Measurements from ENCODE around the gene CALHM2.
"Not testable (repeated sequence)": the region's sequence is repeated elsewhere in the genome, so short reads cannot be mapped to it uniquely, and the experiment has no call there.

Gene CALHM2

DNA sequence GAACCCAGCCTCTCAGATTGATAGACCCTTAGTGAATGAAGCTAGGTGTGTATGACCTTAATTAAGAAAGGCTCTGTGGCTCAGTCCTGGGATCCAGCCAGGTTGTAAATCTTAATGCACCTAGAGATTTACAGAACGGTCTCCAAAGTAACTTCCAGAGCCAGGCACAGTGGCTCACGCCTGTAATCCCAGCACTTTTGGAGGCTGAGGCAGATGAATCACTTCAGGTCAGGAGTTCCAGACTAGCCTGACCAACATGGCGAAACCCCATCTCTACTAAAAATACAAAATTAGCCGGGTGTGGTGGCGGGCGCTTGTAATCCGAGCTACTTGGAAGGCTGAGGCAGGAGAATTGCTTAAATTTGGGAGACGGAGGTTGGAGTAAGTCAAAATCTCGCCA lies 24.3 kb downstream of the CALHM2 start:
- no peak overlapping the region for H3K4me3 Mint-ChIP-seq
- no peak overlapping the region for H3K27ac Mint-ChIP-seq
- no peak for ATAC-seq
- peaks cover 82% of the 10 kb centered on the region for H3K36me3 Mint-ChIP-seq
- H3K9me3 Mint-ChIP-seq: no peaks in the 10 kb centered on the region
- H3K4me1 Mint-ChIP-seq: no peaks in the 10 kb centered on the region
- H3K27me3 Mint-ChIP-seq: no peaks in the 10 kb centered on the region

DNA sequence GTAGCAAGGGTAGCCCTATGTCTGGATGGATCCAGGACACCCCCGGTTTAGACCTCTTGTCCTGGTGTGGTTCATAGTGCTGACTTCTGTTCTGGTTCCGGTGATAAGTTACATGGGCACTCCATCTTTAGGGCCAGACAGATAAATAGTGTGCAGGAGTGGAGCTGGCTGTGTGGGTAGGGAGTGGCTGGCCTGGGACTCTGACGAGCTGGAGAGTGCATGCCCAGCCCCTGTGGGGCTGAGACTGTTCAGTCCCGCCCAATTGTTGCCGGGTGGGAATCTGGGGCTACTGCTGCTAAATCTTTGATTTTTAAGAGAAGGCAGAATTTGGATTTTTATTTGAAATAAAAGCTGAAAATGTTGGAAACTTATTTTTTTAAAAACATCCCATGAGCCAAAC lies 28.4 kb downstream of the CALHM2 start:
- no peak overlapping the region for H3K27ac Mint-ChIP-seq
- no peaks in the 10 kb centered on the region for H3K4me1 Mint-ChIP-seq
- H3K9me3 Mint-ChIP-seq: no peaks in the 10 kb centered on the region
- no peak overlapping the region for H3K4me3 Mint-ChIP-seq
- no peaks in the 10 kb centered on the region for H3K27me3 Mint-ChIP-seq
- H3K36me3 Mint-ChIP-seq: peaks cover 67% of the 10 kb centered on the region
- no peak for ATAC-seq

DNA sequence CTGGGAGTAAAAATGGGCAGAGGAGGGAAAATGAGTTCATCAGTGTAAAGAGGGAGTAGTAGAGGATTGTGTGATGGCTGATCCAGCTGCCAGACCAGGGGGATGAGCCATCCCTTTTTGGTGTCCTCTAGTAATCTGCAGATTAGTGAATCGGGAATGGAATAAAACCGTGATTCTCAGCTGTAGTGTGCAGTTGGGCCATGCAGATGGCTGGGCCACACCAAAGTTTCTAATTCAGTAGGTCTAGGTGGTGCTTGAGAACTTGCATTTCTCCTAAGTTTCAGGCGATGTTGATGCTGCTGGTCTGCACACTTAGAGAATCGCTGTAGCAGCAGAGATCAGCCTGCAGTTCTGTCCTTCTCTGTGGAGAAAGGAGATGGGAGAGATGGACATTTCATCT lies 33.1 kb downstream of the CALHM2 start:
- Mint-ChIP-seq H3K4me1 (no peaks in the 10 kb centered on the region), H3K36me3 (peaks cover 69% of the 10 kb centered on the region), H3K9me3 (no peaks in the 10 kb centered on the region), H3K4me3 (no peak overlapping the region), H3K27ac (no peak overlapping the region), H3K27me3 (no peaks in the 10 kb centered on the region)
- ATAC-seq: no peak

DNA sequence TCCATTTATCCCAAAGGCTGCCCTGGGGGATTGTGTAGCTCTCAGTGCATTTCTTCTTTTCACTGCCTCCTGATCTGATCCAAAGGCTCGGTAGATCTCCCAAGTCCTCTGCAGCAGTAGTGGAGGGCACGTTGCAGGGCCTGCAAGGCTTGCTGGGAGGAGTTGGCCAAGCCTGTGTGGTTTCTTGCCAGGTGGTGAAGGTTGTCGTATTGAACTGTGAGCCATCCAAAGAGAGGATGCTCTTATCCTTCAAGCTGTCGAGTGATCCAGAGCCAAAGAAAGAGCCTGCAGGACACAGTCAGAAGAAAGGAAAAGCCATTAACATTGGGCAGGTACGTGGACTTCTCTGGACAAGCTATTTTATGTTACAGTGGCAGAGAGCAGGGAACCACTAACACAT lies 34.6 kb downstream of the CALHM2 start:
- peaks cover 59% of the 10 kb centered on the region for H3K36me3 Mint-ChIP-seq

DNA sequence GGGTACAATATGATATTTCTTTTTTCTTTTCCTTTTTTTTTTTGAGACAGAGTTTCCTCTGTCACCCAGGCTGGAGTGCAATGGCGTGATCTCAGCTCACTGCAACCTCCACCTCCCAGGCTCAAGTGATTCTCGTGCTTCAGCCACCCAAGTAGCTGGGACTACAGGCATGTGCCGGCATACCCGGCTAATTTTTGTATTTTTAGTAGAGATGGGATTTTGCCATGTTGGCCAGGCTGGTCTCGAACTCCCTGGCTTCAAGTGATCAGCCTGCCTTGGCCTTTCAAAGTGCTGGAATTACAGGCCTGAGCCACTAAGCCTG lies 35.1 kb downstream of the CALHM2 start:
- H3K36me3 Mint-ChIP-seq: peaks cover 54% of the 10 kb centered on the region
- H3K27ac Mint-ChIP-seq, ATAC-seq, H3K4me3 Mint-ChIP-seq, H3K27me3 Mint-ChIP-seq, H3K4me1 Mint-ChIP-seq, H3K9me3 Mint-ChIP-seq: not testable (repeated sequence)

More for the DNA sequence above, 34.6 kb downstream of the CALHM2 start:
- Mint-ChIP-seq H3K27me3 (no peaks in the 10 kb centered on the region), H3K4me3 (no peak overlapping the region), H3K4me1 (no peaks in the 10 kb centered on the region), H3K27ac (no peak overlapping the region), H3K9me3 (no peaks in the 10 kb centered on the region)
- ATAC-seq: no peak

DNA sequence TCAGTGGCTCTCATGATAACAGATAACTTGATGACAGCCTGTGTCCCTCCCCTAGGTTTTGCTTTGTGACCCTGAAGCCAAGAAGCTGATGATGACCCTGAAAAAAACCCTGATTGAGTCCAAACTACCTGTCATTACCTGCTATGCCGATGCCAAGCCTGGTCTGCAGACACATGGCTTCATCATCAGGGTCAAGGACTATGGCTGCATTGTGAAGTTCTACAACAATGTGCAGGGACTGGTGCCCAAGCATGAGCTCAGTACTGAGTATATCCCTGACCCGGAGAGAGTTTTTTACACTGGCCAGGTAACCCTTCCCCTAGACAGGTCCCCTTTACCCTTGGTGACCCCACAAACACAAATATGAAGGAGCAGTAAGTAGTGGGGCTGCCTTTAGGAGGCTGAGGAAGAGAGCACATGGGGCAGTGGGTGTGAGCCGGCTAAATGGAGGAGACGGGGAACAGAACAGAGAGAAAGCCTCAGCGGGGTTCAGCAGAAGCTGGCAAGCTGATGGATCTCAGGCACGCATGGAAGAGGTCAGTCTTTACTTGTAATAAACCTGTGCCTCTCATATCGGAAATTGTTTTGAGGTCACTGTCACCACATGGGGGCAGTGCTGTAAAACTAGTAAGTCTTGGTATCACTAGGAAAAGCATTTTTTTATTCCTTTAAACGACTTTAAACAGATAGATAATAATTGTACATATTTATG lies 35.6 kb downstream of the CALHM2 start:
- Mint-ChIP-seq H3K4me3 (no peak overlapping the region), H3K4me1 (no peaks in the 10 kb centered on the region), H3K27ac (no peak overlapping the region), H3K36me3 (peaks cover 53% of the 10 kb centered on the region), H3K27me3 (no peaks in the 10 kb centered on the region), H3K9me3 (no peaks in the 10 kb centered on the region)
- ATAC-seq: no peak

DNA sequence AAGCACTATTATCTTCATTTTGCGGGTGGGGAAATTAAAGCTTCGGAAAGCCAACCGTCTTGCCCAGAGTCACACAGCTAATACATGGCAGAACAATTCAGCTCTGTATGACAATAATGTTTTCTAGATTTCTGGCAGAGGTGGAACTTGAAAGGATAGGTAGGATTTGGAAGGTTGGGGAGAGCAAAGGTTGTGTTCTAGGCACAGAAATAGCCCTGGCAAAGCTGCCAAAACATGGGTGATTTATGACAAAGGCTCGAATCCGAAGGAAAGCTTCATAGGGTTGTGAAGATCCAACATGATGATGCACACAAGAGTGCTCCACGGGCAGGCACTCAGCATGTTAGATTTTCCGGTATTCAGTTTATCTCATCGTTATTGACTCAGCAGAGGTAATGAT lies 36.6 kb downstream of the CALHM2 start:
- no peaks in the 10 kb centered on the region for H3K9me3 Mint-ChIP-seq
- no peaks in the 10 kb centered on the region for H3K4me1 Mint-ChIP-seq
- H3K27me3 Mint-ChIP-seq: no peaks in the 10 kb centered on the region
- H3K27ac Mint-ChIP-seq: no peak overlapping the region
- H3K36me3 Mint-ChIP-seq: peaks cover 48% of the 10 kb centered on the region
- ATAC-seq: no peak
- H3K4me3 Mint-ChIP-seq: no peak overlapping the region

DNA sequence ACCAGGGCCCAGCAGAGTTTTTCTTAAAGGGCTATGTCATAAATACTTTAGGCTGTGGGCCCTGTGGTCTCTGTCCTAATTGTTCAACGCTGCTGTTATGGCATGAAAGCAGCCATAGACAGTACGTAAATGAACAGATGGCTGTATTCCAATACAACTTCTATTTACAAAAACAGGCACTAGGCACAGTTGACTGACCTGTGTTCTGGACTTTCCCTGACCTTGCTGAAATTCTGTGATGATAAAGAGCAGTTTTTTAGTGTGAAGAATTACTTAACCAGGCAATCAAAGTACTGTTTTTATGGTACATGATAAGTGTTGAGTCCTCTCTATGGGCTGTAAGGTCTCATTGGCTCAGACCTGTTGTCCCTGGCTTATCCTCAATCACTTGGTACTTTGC lies 38.6 kb downstream of the CALHM2 start:
- no peaks in the 10 kb centered on the region for H3K27me3 Mint-ChIP-seq
- no peak overlapping the region for H3K4me3 Mint-ChIP-seq
- peaks cover 56% of the 10 kb centered on the region for H3K36me3 Mint-ChIP-seq
- H3K27ac Mint-ChIP-seq: no peak overlapping the region
- H3K9me3 Mint-ChIP-seq: no peaks in the 10 kb centered on the region
- no peaks in the 10 kb centered on the region for H3K4me1 Mint-ChIP-seq
- ATAC-seq: no peak

DNA sequence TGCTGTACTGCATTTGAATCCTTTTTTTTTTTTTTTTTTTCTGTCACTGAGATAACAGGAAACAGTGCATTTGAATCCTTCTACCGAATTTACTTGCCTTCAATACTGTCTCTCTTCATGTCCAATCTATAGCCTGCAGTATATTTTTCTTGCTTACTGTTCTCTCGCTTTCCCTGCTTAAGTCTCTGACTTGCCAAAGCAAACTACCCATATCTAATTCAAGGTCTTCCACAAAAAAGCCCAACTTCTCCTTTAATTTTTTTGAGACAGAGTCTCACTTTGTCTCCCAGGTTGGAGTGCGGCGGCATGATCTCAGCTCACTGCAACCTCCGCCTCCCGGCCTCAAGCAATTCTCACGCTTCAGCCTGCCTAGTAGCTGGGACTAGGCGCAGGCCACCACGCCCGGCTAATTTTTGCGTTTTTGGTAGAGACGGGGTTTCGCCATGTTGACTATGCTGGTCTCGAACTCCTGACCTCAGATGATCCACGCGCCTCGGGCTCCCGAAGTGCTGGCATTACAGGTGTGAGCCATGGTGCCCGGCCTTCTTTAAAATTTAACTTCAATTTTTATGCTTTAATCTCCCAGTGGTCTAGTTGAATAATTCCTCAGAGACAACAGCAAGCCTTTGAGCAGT lies 54.9 kb downstream of the CALHM2 start:
- peaks cover 35% of the 10 kb centered on the region for H3K36me3 Mint-ChIP-seq
- H3K27ac Mint-ChIP-seq: peak overlapping the region; percentile 89
- H3K4me1 Mint-ChIP-seq: peaks cover 46% of the 10 kb centered on the region
- H3K27me3 Mint-ChIP-seq: no peaks in the 10 kb centered on the region
- no peak for ATAC-seq
- H3K9me3 Mint-ChIP-seq: no peaks in the 10 kb centered on the region
- peak overlapping the region; percentile 94 for H3K4me3 Mint-ChIP-seq

DNA sequence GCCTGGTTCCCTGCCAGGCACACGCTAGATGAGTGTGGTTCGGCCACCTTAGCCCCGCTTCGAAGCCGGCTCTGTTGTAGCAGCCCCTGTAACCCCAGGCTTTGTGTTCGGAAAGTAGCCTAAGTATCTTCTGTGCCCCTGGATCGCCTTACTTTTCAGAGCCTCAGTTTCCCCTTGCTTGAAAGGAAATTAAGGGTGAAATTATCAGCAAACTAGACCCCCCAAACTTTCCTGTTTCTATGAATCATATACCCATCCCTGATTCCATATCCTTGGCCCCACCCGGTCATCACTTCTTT lies 55.4 kb downstream of the CALHM2 start:
- Mint-ChIP-seq H3K27me3 (no peaks in the 10 kb centered on the region), H3K4me3 (peak overlapping the region; percentile 94), H3K27ac (peak overlapping the region; percentile 89), H3K9me3 (no peaks in the 10 kb centered on the region), H3K4me1 (peaks cover 46% of the 10 kb centered on the region), H3K36me3 (peaks cover 35% of the 10 kb centered on the region)
- ATAC-seq: no peak

Data from stimulated activated memory B cell treated with anti-CD40 and anti-IgM and Interleukin-4, amounts not matched to agents 10 μg/mL and 1 μg/mL and 100 μg/mL, for 72 hours (primary cell).